SK-N-SH (cell line): ENCODE results near the gene SURF6.

ENCODE experiments used
- CHD2 ChIP-seq: fragments of 150-350 bp; IDR thresholded peaks from 2 replicates; pipeline ENCODE4 v1.6.1; 2018; ENCODE audit warnings: low read length; ENCODE audit not compliant: partially characterized antibody
- CTCF ChIP-seq: fragments of 200-600 bp; sonication (generic); IDR thresholded peaks from 2 replicates; pipeline ENCODE4 v1.6.1; 2017; ENCODE audit warnings: antibody characterized with exemption, mild to moderate bottlenecking, moderate library complexity
- EZH2phosphoT487 ChIP-seq: fragments of 200-600 bp; sonication (generic); IDR thresholded peaks from 2 replicates; pipeline ENCODE4 v1.6.1; 2017; ENCODE audit warnings: low read depth, mixed run types, mild to moderate bottlenecking, antibody characterized with exemption, moderate library complexity, borderline replicate concordance
- FOSL2 ChIP-seq: IDR thresholded peaks from 2 replicates; pipeline ENCODE4 v1.4.0; 2012; ENCODE audit warnings: low read depth, mild to moderate bottlenecking, moderate library complexity, borderline replicate concordance
- MAX ChIP-seq: IDR thresholded peaks from 2 replicates; pipeline ENCODE4 v1.4.0; 2012; ENCODE audit warnings: low read depth
- MEF2A ChIP-seq: IDR thresholded peaks from 2 replicates; pipeline ENCODE4 v1.4.0; 2012; ENCODE audit warnings: low read depth, borderline replicate concordance
- MXI1 ChIP-seq: IDR thresholded peaks from 2 replicates; pipeline ENCODE4 v1.6.1; 2012; ENCODE audit warnings: mild to moderate bottlenecking, low read depth, low read length, improper control_type of control experiment
- NRF1 ChIP-seq: IDR thresholded peaks from 2 replicates; pipeline ENCODE4 v1.6.1; 2012; ENCODE audit warnings: low read depth, mild to moderate bottlenecking, low read length
- POLR2AphosphoS5 ChIP-seq: IDR thresholded peaks from 2 replicates; pipeline ENCODE4 v1.6.1; 2012; ENCODE audit warnings: low read depth, low read length
- RXRA ChIP-seq: IDR thresholded peaks from 2 replicates; pipeline ENCODE4 v1.4.0; 2012; ENCODE audit warnings: low read depth, mild to moderate bottlenecking, borderline replicate concordance
- SIN3A ChIP-seq: IDR thresholded peaks from 2 replicates; pipeline ENCODE4 v1.6.1; 2012; ENCODE audit warnings: low read depth, mild to moderate bottlenecking, low read length, moderate library complexity, borderline replicate concordance
- TAF1 ChIP-seq: IDR thresholded peaks from 2 replicates; pipeline ENCODE4 v1.6.1; 2012; ENCODE audit warnings: low read depth, mild to moderate bottlenecking, low read length, moderate library complexity, borderline replicate concordance
- TEAD4 ChIP-seq: IDR thresholded peaks from 2 replicates; pipeline ENCODE4 v1.4.0; 2012; ENCODE audit warnings: mild to moderate bottlenecking, borderline replicate concordance; ENCODE audit not compliant: insufficient read depth
- TF ChIP-seq, protein P1 (sequence below): IDR thresholded peaks from 2 replicates; pipeline ENCODE4 v1.6.1; 2012; ENCODE audit warnings: mild to moderate bottlenecking, low read depth, low read length, moderate library complexity

GRCh38 chr9:133340256-133340655 lies 4.3 kb upstream of the SURF6 start:
- TF ChIP-seq MAX (no peak), RXRA (no peak), NRF1 (no peak), TAF1 (no peak), CTCF (no peak), FOSL2 (no peak), MEF2A (no peak), POLR2AphosphoS5 (no peak), SIN3A (no peak), TEAD4 (no peak), EZH2phosphoT487 (no peak), MXI1 (no peak), CHD2 (no peak)
- TF ChIP-seq, protein P1, sequence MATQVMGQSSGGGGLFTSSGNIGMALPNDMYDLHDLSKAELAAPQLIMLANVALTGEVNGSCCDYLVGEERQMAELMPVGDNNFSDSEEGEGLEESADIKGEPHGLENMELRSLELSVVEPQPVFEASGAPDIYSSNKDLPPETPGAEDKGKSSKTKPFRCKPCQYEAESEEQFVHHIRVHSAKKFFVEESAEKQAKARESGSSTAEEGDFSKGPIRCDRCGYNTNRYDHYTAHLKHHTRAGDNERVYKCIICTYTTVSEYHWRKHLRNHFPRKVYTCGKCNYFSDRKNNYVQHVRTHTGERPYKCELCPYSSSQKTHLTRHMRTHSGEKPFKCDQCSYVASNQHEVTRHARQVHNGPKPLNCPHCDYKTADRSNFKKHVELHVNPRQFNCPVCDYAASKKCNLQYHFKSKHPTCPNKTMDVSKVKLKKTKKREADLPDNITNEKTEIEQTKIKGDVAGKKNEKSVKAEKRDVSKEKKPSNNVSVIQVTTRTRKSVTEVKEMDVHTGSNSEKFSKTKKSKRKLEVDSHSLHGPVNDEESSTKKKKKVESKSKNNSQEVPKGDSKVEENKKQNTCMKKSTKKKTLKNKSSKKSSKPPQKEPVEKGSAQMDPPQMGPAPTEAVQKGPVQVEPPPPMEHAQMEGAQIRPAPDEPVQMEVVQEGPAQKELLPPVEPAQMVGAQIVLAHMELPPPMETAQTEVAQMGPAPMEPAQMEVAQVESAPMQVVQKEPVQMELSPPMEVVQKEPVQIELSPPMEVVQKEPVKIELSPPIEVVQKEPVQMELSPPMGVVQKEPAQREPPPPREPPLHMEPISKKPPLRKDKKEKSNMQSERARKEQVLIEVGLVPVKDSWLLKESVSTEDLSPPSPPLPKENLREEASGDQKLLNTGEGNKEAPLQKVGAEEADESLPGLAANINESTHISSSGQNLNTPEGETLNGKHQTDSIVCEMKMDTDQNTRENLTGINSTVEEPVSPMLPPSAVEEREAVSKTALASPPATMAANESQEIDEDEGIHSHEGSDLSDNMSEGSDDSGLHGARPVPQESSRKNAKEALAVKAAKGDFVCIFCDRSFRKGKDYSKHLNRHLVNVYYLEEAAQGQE, result no peak
